ENCODE measurements around the gene ABCD4. TPM values are rescaled to one million over a fixed set of nuclear protein-coding genes. Genes with fewer than 3 reads are reported as not detected.
A peak's percentile ranks its signal among the peaks of the same experiment; 100 is the strongest.

Gene ABCD4
- total RNA-seq, 4 donors from 2014 or later = 45.2 to 79.5 (median 62.0) TPM

GRCh38 chr14:74259513-74259912 is 43.2 kb downstream of the ABCD4 start:
- no peaks in the 10 kb centered on the region for H3K27me3 ChIP-seq
- H3K36me3 ChIP-seq = no peaks in the 10 kb centered on the region
- H3K4me1 ChIP-seq = peaks cover 0 to 6% of the 10 kb centered on the region in 2 donors
- DNase-seq = no peak
- H3K4me3 ChIP-seq (replicated peaks in 1 of 3) = no peak overlapping the region
- 94 to 96% methylated on average over 12 of the region's 12 CpGs for WGBS, 2 donors
- TF ChIP-seq CTCF (IDR thresholded peaks at IDR 0.05) (no peak), POLR2A (IDR thresholded peaks at IDR 0.05) (no peak)
- no peaks in the 10 kb centered on the region for H3K9me3 ChIP-seq
- no peak overlapping the region for H3K27ac ChIP-seq
- intact Hi-C loops (cut with DNase I) = no loop called here

- Histone ChIP-seq H3K9me3 (no peaks in the 10 kb centered on the region), H3K27ac (no peak overlapping the region), H3K27me3 (no peaks in the 10 kb centered on the region), H3K4me3 (replicated peaks in 1 of 3) (no peak overlapping the region), H3K4me1 (peaks cover 0 to 6% of the 10 kb centered on the region in 2 donors), H3K36me3 (no peaks in the 10 kb centered on the region)
- intact Hi-C loops (cut with DNase I) = no loop called here
- TF ChIP-seq CTCF (IDR thresholded peaks at IDR 0.05) = no peak
- TF ChIP-seq POLR2A (IDR thresholded peaks at IDR 0.05) = no peak
- no peak for DNase-seq
- WGBS, 2 donors = 53 to 80% methylated on average over 1 to 3 of the region's 3 CpGs
Measured at GRCh38 chr14:74258764-74259035, 44.0 kb downstream of the ABCD4 start.

- Histone ChIP-seq H3K27ac (no peak overlapping the region), H3K9me3 (no peaks in the 10 kb centered on the region), H3K4me1 (peaks cover 0 to 6% of the 10 kb centered on the region in 2 donors), H3K36me3 (no peaks in the 10 kb centered on the region), H3K4me3 (replicated peaks in 1 of 3) (peak overlapping the region in 2 of 3 donors; percentile 45 to 49), H3K27me3 (no peaks in the 10 kb centered on the region)
- 1 to 4% methylated on average over 35 to 49 of the region's 56 CpGs for WGBS, 2 donors
- no peak for DNase-seq
- intact Hi-C loops (cut with DNase I) = no loop called here
- TF ChIP-seq CTCF (IDR thresholded peaks at IDR 0.05) = no peak
- TF ChIP-seq POLR2A (IDR thresholded peaks at IDR 0.05) = no peak
Measured at GRCh38 chr14:74257941-74258763, 44.6 kb downstream of the ABCD4 start.

GRCh38 chr14:74257078-74257940 is 45.4 kb downstream of the ABCD4 start:
- no peaks in the 10 kb centered on the region for H3K36me3 ChIP-seq
- WGBS, 2 donors = 2 to 6% methylated on average over 36 of the region's 68 CpGs
- no peaks in the 10 kb centered on the region for H3K27me3 ChIP-seq
- TF ChIP-seq CTCF (IDR thresholded peaks at IDR 0.05) (peak; percentile 27 to 99 (median 86)), POLR2A (IDR thresholded peaks at IDR 0.05) (no peak)
- peaks cover 0 to 6% of the 10 kb centered on the region in 2 donors for H3K4me1 ChIP-seq
- H3K27ac ChIP-seq = no peak overlapping the region
- peak overlapping the region in 2 of 3 donors; percentile 45 to 49 for H3K4me3 ChIP-seq (replicated peaks in 1 of 3)
- H3K9me3 ChIP-seq = no peaks in the 10 kb centered on the region
- intact Hi-C loops (cut with DNase I) = no loop called here
- DNase-seq = peak; percentile 18 to 36

GRCh38 chr14:74255281-74255680 is 47.5 kb downstream of the ABCD4 start:
- no peak for DNase-seq
- no peak for TF ChIP-seq CTCF (IDR thresholded peaks at IDR 0.05)
- no peak for TF ChIP-seq POLR2A (IDR thresholded peaks at IDR 0.05)
- Histone ChIP-seq H3K36me3 (no peaks in the 10 kb centered on the region), H3K4me1 (peaks cover 0 to 6% of the 10 kb centered on the region in 2 donors), H3K27ac (no peak overlapping the region), H3K27me3 (no peaks in the 10 kb centered on the region), H3K9me3 (no peaks in the 10 kb centered on the region), H3K4me3 (replicated peaks in 1 of 3) (no peak overlapping the region)
- intact Hi-C loops (cut with DNase I) = no loop called here
- 75 to 91% methylated on average over 2 to 3 of the region's 3 CpGs for WGBS, 2 donors

All from thyroid gland (tissue), 4 donors.